GM12878 (cell line): ENCODE results near the gene STARD13.

Experiments
- CREB1 ChIP-seq: IDR thresholded peaks from 2 replicates; pipeline ENCODE4 v1.6.1; 2012; ENCODE audit warnings: low read depth, mild to moderate bottlenecking, inconsistent platforms
- CTCF ChIP-seq, 3 experiments: IDR thresholded peaks in 2 of 3; conservative IDR thresholded peaks in 1 of 3; 2 replicates each; pipeline ENCODE4 v1.5.1; 2011; ENCODE audit warnings: low read depth in 3 of 3, low read length in 3 of 3, mild to moderate bottlenecking in 3 of 3, control low read depth in 2 of 3, moderate library complexity in 2 of 3, inconsistent platforms in 1 of 3, mixed read lengths in 1 of 3; ENCODE audit not compliant: control insufficient read depth in 2 of 3, insufficient read depth in 1 of 3; ENCODE audit errors: extremely low read depth in 1 of 3
- EP300 ChIP-seq, 2 experiments: fragments of 150-350 bp in 1 of 2; IDR thresholded peaks; 2 replicates each; pipeline ENCODE4 v1.6.1; 2011 to 2012; ENCODE audit warnings: low read depth in 2 of 2, low read length in 2 of 2, borderline replicate concordance in 1 of 2, improper control_type of control experiment in 1 of 2, inconsistent platforms in 1 of 2; ENCODE audit not compliant: control insufficient read depth in 1 of 2
- JUNB ChIP-seq: IDR thresholded peaks from 2 replicates; pipeline ENCODE4 v1.6.1; 2016; ENCODE audit warnings: antibody characterized with exemption, mild to moderate bottlenecking
- POLR2A ChIP-seq: IDR thresholded peaks from 2 replicates; pipeline ENCODE4 v1.6.1; 2011; ENCODE audit warnings: low read depth, mild to moderate bottlenecking, low read length

GRCh38 chr13:33135097-33135496 lies 150.5 kb downstream of the STARD13 start:
- TF ChIP-seq CREB1 = no peak
- no peak for TF ChIP-seq POLR2A
- peak; percentile 23 to 42; a peak in 1 of 4 replicates for TF ChIP-seq EP300 (IDR thresholded peaks at IDR 0.05; ENCODE audit: borderline replicate concordance in 1 of 2, control insufficient read depth in 1 of 2, low read depth in 2 of 2, low read length in 2 of 2)
- TF ChIP-seq CTCF (IDR thresholded peaks at IDR 0.05 in 2 of 3, conservative IDR thresholded peaks at IDR 0.05 in 1 of 3; ENCODE audit: control insufficient read depth in 2 of 3, extremely low read depth in 1 of 3, insufficient read depth in 1 of 3, low read depth in 3 of 3, low read length in 3 of 3) = no peak
- no peak for TF ChIP-seq JUNB
